K562 (cell line): ENCODE data around the gene TSPAN14. TPM values are rescaled to one million over a fixed set of nuclear protein-coding genes. Genes with fewer than 3 reads are reported as not detected.

Experiments
- ATAC-seq: fragments of 200-7000 bp; cut with Tn5 transposase; 3 replicates; pipeline ENCODE4 v1.9.1; 2020; ENCODE audit warnings: moderate library complexity
- BruUV-seq: library from RNA; stranded (reverse); fragments of 400-500 nt; replicated peaks from 2 replicates; lab custom pipeline; 2021; lab: Mats Ljungman, UMichigan
- CTCF ChIA-PET: fragments of 300-600 bp; formaldehyde crosslinking; extraction: SDS; loops from one replicate; lab custom pipeline; 2021; ENCODE audit warnings: low intra/inter-chr PET ratio; lab: Yijun Ruan, JAX
- POLR2A ChIA-PET: fragments of 300-600, 350-650 bp; sonication (Branson Sonifier 250); formaldehyde crosslinking; extraction: SDS; loops from one replicate; lab custom pipeline; 2021; ENCODE audit warnings: antibody characterized with exemption, inconsistent platforms; lab: Yijun Ruan, JAX
- DNase-seq, 4 experiments: peaks; one replicate each; pipeline versions ENCODE4 v3.0.0 to v3.0.0-alpha.2; 2011 to 2018; ENCODE audit warnings: low spot score in 3 of 4, mixed read lengths in 3 of 4; ENCODE audit errors: extremely low read depth in 1 of 4
- FAIRE-seq: peaks from 2 replicates; lab custom pipeline; 2011; peaks lifted over from hg19 to GRCh38; lab: Jason Lieb, UNC
- H2AFZ ChIP-seq: 2 replicates; pipeline ENCODE4 v1.6.0; 2011; ENCODE audit warnings: low read depth, low read length, control low read depth, inconsistent platforms
- H3K27ac ChIP-seq: fragments of 200-600 bp; 3 replicates; pipeline ENCODE4 v1.8.0; 2011; ENCODE audit warnings: low read depth, mild to moderate bottlenecking, control low read depth, inconsistent platforms, low read length, moderate library complexity, mixed read lengths; ENCODE audit errors: extremely low read depth
- H3K27me3 ChIP-seq, 2 experiments: fragments of 300-600 bp in 1 of 2; 2 replicates in 1 of 2; 3 replicates in 1 of 2; pipeline versions ENCODE4 v1.6.0 to v1.8.0; 2011; ENCODE audit warnings: inconsistent platforms in 2 of 2, low read length in 2 of 2, mild to moderate bottlenecking in 1 of 2, mixed read lengths in 1 of 2, moderate library complexity in 1 of 2; ENCODE audit not compliant: control insufficient read depth in 2 of 2, insufficient read depth in 2 of 2
- H3K36me3 ChIP-seq: fragments of 300-600 bp; 3 replicates; pipeline ENCODE4 v1.8.0; 2011; ENCODE audit warnings: mild to moderate bottlenecking, low read length, inconsistent platforms; ENCODE audit not compliant: control insufficient read depth, insufficient read depth
- H3K4me1 ChIP-seq, 2 experiments: fragments of 200-600 bp in 1 of 2; replicated peaks in 1 of 2; 2 replicates in 1 of 2; 3 replicates in 1 of 2; pipeline versions ENCODE4 v1.5.1 to v1.8.0; 2011; ENCODE audit warnings: inconsistent platforms in 2 of 2, low read length in 2 of 2, mild to moderate bottlenecking in 1 of 2, mixed read lengths in 1 of 2, moderate library complexity in 1 of 2; ENCODE audit not compliant: control insufficient read depth in 2 of 2, insufficient read depth in 2 of 2
- H3K4me2 ChIP-seq: 2 replicates; pipeline ENCODE4 v1.6.1; 2011; ENCODE audit warnings: low read length, control low read depth, inconsistent platforms, mixed read lengths; ENCODE audit not compliant: insufficient read depth
- H3K4me3 ChIP-seq: fragments of 200-600 bp; sonication (generic), shearing (Covaris generic); 2 replicates; pipeline ENCODE4 v1.5.1; 2016; ENCODE audit warnings: control low read depth, inconsistent platforms
- H3K79me2 ChIP-seq: fragments of 200-600 bp; 3 replicates; pipeline ENCODE4 v1.8.0; 2011; ENCODE audit warnings: low read length, inconsistent platforms; ENCODE audit not compliant: control insufficient read depth, insufficient read depth
- H3K9ac ChIP-seq, 2 experiments: 2 replicates each; pipeline versions ENCODE4 v1.6.0 to v1.6.1; 2011; ENCODE audit warnings: low read depth in 2 of 2, low read length in 2 of 2, control low read depth in 1 of 2, inconsistent platforms in 1 of 2, mild to moderate bottlenecking in 1 of 2, mixed read lengths in 1 of 2; ENCODE audit not compliant: insufficient read depth in 1 of 2
- H3K9me1 ChIP-seq: one replicate; pipeline ENCODE4 v1.6.0; 2011; ENCODE audit warnings: inconsistent platforms, mild to moderate bottlenecking, low read length, moderate library complexity; ENCODE audit not compliant: control insufficient read depth, insufficient read depth
- H3K9me3 ChIP-seq: replicated peaks from 2 replicates; pipeline ENCODE4 v1.5.1; 2011; ENCODE audit warnings: low read depth, low read length, inconsistent platforms; ENCODE audit not compliant: control insufficient read depth, insufficient read depth
- H4K20me1 ChIP-seq: replicated peaks from 2 replicates; pipeline ENCODE4 v1.6.1; 2011; ENCODE audit warnings: low read length, inconsistent platforms, mixed read lengths; ENCODE audit not compliant: control insufficient read depth, insufficient read depth
- CREBBP ChIP-seq: IDR thresholded peaks from one replicate; pipeline ENCODE4 v1.6.1; 2012; ENCODE audit warnings: low read depth, mild to moderate bottlenecking, control low read depth, inconsistent platforms, low read length
- ETV1 ChIP-seq: fragments of 450-650 bp; conservative IDR thresholded peaks from 2 replicates; pipeline ENCODE4 v1.6.1; 2016; ENCODE audit warnings: missing genetic modification characterization, control low read depth, low read depth, missing compliant biosample characterization
- MEIS2 ChIP-seq: fragments of 450-650 bp; IDR thresholded peaks from 2 replicates; pipeline ENCODE4 v1.6.1; 2014; ENCODE audit warnings: mild to moderate bottlenecking; ENCODE audit not compliant: partially characterized antibody
- NFRKB ChIP-seq: fragments of 450-650 bp; IDR thresholded peaks from 2 replicates; pipeline ENCODE4 v1.6.1; 2016; ENCODE audit warnings: low read depth
- NONO ChIP-seq, 2 experiments: fragments of 200-400 bp in 1 of 2; fragments of 450-650 bp in 1 of 2; formaldehyde crosslinking in 1 of 2; IDR thresholded peaks; 2 replicates each; pipeline ENCODE4 v1.6.1; 2017; ENCODE audit warnings: low read depth in 2 of 2, mild to moderate bottlenecking in 2 of 2, moderate library complexity in 2 of 2, low read length in 1 of 2
- RBM17 ChIP-seq: fragments of 200-400 bp; formaldehyde crosslinking; IDR thresholded peaks from 2 replicates; pipeline ENCODE4 v1.6.1; 2017; ENCODE audit warnings: low read depth, mild to moderate bottlenecking, low read length, borderline replicate concordance
- SRSF1 ChIP-seq: fragments of 200-400 bp; formaldehyde crosslinking; IDR thresholded peaks from 2 replicates; pipeline ENCODE4 v1.6.1; 2017; ENCODE audit warnings: mild to moderate bottlenecking, low read depth, low read length, moderate library complexity
- XRCC5 ChIP-seq: fragments of 200-400 bp; formaldehyde crosslinking; IDR thresholded peaks from 2 replicates; pipeline ENCODE4 v1.6.1; 2017; ENCODE audit warnings: low read depth, mild to moderate bottlenecking, low read length
- ZNF124 ChIP-seq: sonication (generic); formaldehyde crosslinking; IDR thresholded peaks from 2 replicates; pipeline ENCODE4 v1.8.1; 2022; ENCODE audit warnings: missing genetic modification reagents
- ZNF583 ChIP-seq: fragments of 250-450 bp; sonication (Bioruptor Pico); IDR thresholded peaks from 2 replicates; pipeline ENCODE4 v1.4.0; 2020
- WGBS: fragments of 100-300 bp; shearing (Covaris generic); methylation state at CpG from one replicate; pipeline ENCODE4 v1.1.6; 2016; ENCODE audit warnings: low coverage, mixed read lengths; ENCODE audit not compliant: insufficient coverage; ENCODE audit errors: missing lambda C conversion rate; 5-methylcytosine and 5-hydroxymethylcytosine counted together
- in situ Hi-C: fragments of 300-500 bp; cut with MboI; formaldehyde crosslinking; loops from 4 replicates; pipeline ENCODE4 v1.15.0; 2018; ENCODE audit warnings: inconsistent platforms, mixed read lengths
- intact Hi-C: fragments of 100-400 bp; cut with micrococcal nuclease; formaldehyde crosslinking; loops from 2 replicates; pipeline ENCODE4 v1.14.2; 2022
- polyA plus RNA-seq, 8 experiments: library from polyadenylated mRNA; depleted of rRNA in 4 of 8; stranded (reverse) in 5 of 8; unstranded in 3 of 8; fragments of >200 nt; fragmentation: Nextera tagmentation in 2 of 8; fragmentation: Illumina TruSeq in 1 of 8; extraction: Ambion mirVana in 2 of 8; extraction: Trizol in 1 of 8; gene quantifications; 2 replicates each; pipeline versions ENCODE4 v1.2.1 to v1.2.3, GENCODE V29; 2011 to 2014; ENCODE audit warnings: inconsistent platforms in 1 of 8, missing spikeins in 1 of 8
- total RNA-seq, 7 experiments: library from RNA; depleted of rRNA in 6 of 7; stranded (reverse); fragments of >200 nt in 6 of 7; fragmentation: Illumina TruSeq in 2 of 7; extraction: Trizol in 2 of 7; gene quantifications; 2 replicates each; pipeline versions ENCODE4 v1.2.1 to v1.2.3, GENCODE V29; 2011 to 2021; ENCODE audit warnings: low replicate concordance in 1 of 7
- TF ChIP-seq, protein P1 (sequence below): fragments of 450-650 bp; IDR thresholded peaks from 2 replicates; pipeline ENCODE4 v1.6.1; 2016
- TF ChIP-seq, protein P2 (sequence below): fragments of 450-650 bp; formaldehyde crosslinking; IDR thresholded peaks from 2 replicates; pipeline ENCODE4 v1.4.0; 2020; ENCODE audit warnings: mild to moderate bottlenecking, moderate library complexity

TSPAN14 gene
- total and polyA plus RNA-seq, 9 of the 15 experiments (the other 6 are each of a cell fraction or from before 2014, with no cell fraction given), result 5.8 to 92.9 (median 23.3) TPM

DNA sequence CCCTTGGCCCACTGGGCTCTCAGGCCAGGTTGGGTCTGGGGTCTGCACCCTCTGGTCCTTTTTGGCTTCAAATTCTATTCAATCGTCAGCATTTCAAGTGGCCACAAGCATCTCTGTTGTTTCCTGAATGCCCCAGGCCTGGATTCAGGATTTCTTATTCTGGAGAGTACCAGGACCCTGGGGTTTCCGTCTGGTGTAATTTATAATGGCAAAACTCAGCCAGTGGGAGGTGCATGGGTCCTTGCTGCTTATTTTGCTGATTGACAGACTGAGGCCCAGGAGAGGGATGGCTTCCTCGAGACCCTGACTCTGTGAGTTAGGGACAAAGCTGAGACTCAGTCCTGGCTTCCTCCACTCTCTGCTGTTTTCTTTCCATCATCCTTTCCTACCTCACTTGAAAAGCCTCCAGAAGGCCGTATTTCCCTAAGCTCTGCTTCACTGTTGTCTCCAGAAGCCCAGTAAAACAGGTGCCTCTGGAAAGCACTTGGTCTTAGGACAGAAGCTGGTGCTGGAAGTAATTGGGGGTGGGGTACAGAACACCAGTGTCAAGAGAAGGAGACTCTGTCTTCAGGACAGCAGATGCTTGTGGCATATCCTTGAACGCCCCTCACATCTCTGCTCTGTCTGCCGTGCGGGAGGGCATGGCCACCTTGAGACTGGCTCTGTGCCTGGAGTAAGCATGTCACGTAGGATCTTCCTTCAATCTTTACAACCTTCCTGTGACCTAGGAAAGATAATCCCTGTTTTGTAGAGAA, 44.1 kb downstream of the TSPAN14 start:
- 36% methylated on average over 8 of the region's 8 CpGs for WGBS
- peaks cover 68% of the 10 kb centered on the region for H3K36me3 ChIP-seq
- peak overlapping the region; percentile 90 for H3K27ac ChIP-seq
- H3K4me2 ChIP-seq, result peak overlapping the region; percentile 75
- ATAC-seq, result peak; percentile 4
- intact Hi-C loops (no loop called here), in situ Hi-C loops (no loop called here)
- CTCF ChIA-PET, result interaction anchor here (0.6 kb wide), 1 partner anchor 14 kb away, joined by 3 read pairs; no protein-coding TSS in a partner anchor
- H4K20me1 ChIP-seq, result no peaks in the 10 kb centered on the region
- H2AFZ ChIP-seq, result peak overlapping the region; percentile 36; the same call in 1 of the 2 replicates
- H3K79me2 ChIP-seq, result peaks cover 96% of the 10 kb centered on the region
- peak overlapping the region; percentile 52 to 85 for H3K9ac ChIP-seq
- peaks cover 21% of the 10 kb centered on the region for H3K9me3 ChIP-seq
- no TSS peak for BruUV-seq
- POLR2A ChIA-PET, result interaction anchor here (0.5 to 2.1 kb wide), 12 partner anchors 9 to 296 kb away, joined by 3 to 12 read pairs (median 4); no protein-coding TSS in a partner anchor
- H3K27me3 ChIP-seq, result no peaks in the 10 kb centered on the region
- no peak for DNase-seq
- H3K4me1 ChIP-seq, result peaks cover 61 to 66% of the 10 kb centered on the region in 2 experiments
- no peaks in the 10 kb centered on the region for H3K9me1 ChIP-seq
- peak; percentile 6 for FAIRE-seq
- H3K4me3 ChIP-seq, result no peak overlapping the region; the same call in 1 of the 2 replicates
- no peak for TF ChIP-seq ZNF124 (CRISPR knock-in tag)
- TF ChIP-seq SRSF1, result no peak
- TF ChIP-seq ETV1 (tag), result no peak
- TF ChIP-seq RBM17, result no peak
- peak; percentile 41; the same call in 1 of the 2 replicates for TF ChIP-seq NFRKB
- TF ChIP-seq MEIS2, result no peak
- TF ChIP-seq CREBBP, result no peak
- TF ChIP-seq, protein P1, sequence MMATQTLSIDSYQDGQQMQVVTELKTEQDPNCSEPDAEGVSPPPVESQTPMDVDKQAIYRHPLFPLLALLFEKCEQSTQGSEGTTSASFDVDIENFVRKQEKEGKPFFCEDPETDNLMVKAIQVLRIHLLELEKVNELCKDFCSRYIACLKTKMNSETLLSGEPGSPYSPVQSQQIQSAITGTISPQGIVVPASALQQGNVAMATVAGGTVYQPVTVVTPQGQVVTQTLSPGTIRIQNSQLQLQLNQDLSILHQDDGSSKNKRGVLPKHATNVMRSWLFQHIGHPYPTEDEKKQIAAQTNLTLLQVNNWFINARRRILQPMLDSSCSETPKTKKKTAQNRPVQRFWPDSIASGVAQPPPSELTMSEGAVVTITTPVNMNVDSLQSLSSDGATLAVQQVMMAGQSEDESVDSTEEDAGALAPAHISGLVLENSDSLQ, result peak; percentile 75
- 0 out of 2 replicates have a peak, but pooled peaks have one; percentile 19 for TF ChIP-seq ZNF583 (CRISPR knock-in tag)
- TF ChIP-seq NONO (IDR thresholded peaks at IDR 0.05; ENCODE audit: low read depth in 2 of 2, low read length in 1 of 2), result no peak
- TF ChIP-seq, protein P2, sequence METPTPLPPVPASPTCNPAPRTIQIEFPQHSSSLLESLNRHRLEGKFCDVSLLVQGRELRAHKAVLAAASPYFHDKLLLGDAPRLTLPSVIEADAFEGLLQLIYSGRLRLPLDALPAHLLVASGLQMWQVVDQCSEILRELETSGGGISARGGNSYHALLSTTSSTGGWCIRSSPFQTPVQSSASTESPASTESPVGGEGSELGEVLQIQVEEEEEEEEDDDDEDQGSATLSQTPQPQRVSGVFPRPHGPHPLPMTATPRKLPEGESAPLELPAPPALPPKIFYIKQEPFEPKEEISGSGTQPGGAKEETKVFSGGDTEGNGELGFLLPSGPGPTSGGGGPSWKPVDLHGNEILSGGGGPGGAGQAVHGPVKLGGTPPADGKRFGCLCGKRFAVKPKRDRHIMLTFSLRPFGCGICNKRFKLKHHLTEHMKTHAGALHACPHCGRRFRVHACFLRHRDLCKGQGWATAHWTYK (CRISPR knock-in tag), result no peak
- TF ChIP-seq XRCC5, result no peak
